ENCODE measurements around the gene SLF2. TPM values are rescaled to one million over a fixed set of nuclear protein-coding genes. Genes with fewer than 3 reads are reported as not detected.

The SLF2 gene
- total and polyA plus RNA-seq, 2 of the 8 experiments (the other 6 are each of a cell fraction or from before 2014, with no cell fraction given): 5.5 to 20.9 TPM

DNA sequence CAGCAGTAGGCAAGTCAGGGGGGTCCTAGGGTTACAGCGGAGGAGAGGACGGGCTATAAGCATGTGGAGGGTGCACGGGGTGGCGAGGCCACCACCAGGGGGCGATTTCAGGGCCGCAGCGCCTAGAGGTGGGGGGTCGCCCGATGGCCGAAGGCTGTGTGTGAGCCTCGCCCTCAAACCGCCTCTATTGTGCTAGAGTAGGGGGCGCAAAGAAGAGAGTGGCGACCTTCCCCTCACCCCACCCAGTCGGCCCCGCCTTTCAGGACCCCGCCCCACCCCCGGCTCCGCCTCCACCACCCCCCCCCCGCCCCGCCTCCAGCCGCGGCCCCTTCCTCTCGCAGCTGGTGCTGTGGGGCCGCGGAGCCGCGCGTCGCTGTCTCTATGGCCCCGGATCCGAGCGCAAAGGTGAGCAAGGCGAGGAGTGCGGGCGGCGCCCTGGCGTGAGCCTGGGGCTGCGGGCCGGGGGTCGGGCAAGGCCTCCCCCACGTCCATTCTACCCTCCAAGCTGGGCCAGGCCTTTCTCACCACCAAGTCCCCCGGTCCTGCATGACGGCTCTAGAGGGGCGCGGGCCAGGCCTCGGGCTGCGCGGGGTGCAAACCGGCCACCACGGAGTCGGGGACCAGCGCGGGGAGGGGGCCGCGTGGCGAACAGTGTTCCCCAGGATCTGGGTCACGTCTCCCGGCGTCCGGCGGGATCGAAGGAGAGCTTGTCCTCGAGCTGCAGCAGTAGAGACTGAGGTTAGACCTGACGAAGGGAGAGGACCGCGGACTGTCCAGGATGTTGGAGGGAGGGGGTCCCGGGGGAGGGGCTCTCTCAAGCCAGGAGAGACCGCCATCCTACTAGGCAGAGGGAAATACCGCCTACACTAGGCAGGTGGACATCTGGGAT, 56.7 kb downstream of the SLF2 start, which contains the start of gene SEMA4G (continued):
- no peak for TF ChIP-seq TBP (IDR thresholded peaks at IDR 0.05; ENCODE audit: low read depth, low read length)
- TF ChIP-seq SP2 (IDR thresholded peaks at IDR 0.05; ENCODE audit: low read length): no peak
- TF ChIP-seq, protein P1, sequence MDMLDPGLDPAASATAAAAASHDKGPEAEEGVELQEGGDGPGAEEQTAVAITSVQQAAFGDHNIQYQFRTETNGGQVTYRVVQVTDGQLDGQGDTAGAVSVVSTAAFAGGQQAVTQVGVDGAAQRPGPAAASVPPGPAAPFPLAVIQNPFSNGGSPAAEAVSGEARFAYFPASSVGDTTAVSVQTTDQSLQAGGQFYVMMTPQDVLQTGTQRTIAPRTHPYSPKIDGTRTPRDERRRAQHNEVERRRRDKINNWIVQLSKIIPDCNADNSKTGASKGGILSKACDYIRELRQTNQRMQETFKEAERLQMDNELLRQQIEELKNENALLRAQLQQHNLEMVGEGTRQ (IDR thresholded peaks at IDR 0.05; ENCODE audit: low read length): no peak
- TF ChIP-seq YY1 (IDR thresholded peaks at IDR 0.05; ENCODE audit: low read depth, low read length): peak; percentile 25; the same call in 1 of the 2 replicates
- TF ChIP-seq SIN3A (conservative IDR thresholded peaks at IDR 0.05 in 1 of 2, IDR thresholded peaks at IDR 0.05 in 1 of 2; ENCODE audit: low read depth in 1 of 2, low read length in 2 of 2): no peak
- no peak for TF ChIP-seq GTF2F1 (IDR thresholded peaks at IDR 0.05; ENCODE audit: borderline replicate concordance, low read depth, low read length)
- TF ChIP-seq, protein P2, sequence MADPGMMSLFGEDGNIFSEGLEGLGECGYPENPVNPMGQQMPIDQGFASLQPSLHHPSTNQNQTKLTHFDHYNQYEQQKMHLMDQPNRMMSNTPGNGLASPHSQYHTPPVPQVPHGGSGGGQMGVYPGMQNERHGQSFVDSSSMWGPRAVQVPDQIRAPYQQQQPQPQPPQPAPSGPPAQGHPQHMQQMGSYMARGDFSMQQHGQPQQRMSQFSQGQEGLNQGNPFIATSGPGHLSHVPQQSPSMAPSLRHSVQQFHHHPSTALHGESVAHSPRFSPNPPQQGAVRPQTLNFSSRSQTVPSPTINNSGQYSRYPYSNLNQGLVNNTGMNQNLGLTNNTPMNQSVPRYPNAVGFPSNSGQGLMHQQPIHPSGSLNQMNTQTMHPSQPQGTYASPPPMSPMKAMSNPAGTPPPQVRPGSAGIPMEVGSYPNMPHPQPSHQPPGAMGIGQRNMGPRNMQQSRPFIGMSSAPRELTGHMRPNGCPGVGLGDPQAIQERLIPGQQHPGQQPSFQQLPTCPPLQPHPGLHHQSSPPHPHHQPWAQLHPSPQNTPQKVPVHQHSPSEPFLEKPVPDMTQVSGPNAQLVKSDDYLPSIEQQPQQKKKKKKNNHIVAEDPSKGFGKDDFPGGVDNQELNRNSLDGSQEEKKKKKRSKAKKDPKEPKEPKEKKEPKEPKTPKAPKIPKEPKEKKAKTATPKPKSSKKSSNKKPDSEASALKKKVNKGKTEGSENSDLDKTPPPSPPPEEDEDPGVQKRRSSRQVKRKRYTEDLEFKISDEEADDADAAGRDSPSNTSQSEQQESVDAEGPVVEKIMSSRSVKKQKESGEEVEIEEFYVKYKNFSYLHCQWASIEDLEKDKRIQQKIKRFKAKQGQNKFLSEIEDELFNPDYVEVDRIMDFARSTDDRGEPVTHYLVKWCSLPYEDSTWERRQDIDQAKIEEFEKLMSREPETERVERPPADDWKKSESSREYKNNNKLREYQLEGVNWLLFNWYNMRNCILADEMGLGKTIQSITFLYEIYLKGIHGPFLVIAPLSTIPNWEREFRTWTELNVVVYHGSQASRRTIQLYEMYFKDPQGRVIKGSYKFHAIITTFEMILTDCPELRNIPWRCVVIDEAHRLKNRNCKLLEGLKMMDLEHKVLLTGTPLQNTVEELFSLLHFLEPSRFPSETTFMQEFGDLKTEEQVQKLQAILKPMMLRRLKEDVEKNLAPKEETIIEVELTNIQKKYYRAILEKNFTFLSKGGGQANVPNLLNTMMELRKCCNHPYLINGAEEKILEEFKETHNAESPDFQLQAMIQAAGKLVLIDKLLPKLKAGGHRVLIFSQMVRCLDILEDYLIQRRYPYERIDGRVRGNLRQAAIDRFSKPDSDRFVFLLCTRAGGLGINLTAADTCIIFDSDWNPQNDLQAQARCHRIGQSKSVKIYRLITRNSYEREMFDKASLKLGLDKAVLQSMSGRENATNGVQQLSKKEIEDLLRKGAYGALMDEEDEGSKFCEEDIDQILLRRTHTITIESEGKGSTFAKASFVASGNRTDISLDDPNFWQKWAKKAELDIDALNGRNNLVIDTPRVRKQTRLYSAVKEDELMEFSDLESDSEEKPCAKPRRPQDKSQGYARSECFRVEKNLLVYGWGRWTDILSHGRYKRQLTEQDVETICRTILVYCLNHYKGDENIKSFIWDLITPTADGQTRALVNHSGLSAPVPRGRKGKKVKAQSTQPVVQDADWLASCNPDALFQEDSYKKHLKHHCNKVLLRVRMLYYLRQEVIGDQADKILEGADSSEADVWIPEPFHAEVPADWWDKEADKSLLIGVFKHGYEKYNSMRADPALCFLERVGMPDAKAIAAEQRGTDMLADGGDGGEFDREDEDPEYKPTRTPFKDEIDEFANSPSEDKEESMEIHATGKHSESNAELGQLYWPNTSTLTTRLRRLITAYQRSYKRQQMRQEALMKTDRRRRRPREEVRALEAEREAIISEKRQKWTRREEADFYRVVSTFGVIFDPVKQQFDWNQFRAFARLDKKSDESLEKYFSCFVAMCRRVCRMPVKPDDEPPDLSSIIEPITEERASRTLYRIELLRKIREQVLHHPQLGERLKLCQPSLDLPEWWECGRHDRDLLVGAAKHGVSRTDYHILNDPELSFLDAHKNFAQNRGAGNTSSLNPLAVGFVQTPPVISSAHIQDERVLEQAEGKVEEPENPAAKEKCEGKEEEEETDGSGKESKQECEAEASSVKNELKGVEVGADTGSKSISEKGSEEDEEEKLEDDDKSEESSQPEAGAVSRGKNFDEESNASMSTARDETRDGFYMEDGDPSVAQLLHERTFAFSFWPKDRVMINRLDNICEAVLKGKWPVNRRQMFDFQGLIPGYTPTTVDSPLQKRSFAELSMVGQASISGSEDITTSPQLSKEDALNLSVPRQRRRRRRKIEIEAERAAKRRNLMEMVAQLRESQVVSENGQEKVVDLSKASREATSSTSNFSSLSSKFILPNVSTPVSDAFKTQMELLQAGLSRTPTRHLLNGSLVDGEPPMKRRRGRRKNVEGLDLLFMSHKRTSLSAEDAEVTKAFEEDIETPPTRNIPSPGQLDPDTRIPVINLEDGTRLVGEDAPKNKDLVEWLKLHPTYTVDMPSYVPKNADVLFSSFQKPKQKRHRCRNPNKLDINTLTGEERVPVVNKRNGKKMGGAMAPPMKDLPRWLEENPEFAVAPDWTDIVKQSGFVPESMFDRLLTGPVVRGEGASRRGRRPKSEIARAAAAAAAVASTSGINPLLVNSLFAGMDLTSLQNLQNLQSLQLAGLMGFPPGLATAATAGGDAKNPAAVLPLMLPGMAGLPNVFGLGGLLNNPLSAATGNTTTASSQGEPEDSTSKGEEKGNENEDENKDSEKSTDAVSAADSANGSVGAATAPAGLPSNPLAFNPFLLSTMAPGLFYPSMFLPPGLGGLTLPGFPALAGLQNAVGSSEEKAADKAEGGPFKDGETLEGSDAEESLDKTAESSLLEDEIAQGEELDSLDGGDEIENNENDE (IDR thresholded peaks at IDR 0.05; ENCODE audit: insufficient replicate concordance, low read length): no peak
- 0 out of 2 replicates have a peak, but pooled peaks have one; percentile 34 for TF ChIP-seq TAF1 (IDR thresholded peaks at IDR 0.05; ENCODE audit: low read depth, low read length)
